Measurements from ENCODE around the gene IQCK.

DNA sequence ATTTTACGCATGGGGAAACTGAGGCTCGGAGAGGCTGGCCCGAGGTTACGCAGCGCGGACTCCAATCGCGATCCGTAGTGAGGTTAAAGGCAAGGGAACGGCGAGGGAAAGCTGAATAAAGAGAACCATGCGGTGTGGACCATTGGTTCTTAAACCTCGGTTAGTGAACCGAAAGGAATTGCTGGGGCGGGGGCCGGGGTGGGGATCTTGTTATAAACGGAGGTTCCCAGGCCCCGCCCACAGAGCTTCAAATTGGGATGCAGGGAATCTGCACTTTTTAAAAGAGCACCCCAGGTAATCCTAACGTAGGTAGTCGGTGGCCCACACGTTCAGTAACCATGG, 524 bp downstream of the IQCK start:
- TF ChIP-seq, protein P1, sequence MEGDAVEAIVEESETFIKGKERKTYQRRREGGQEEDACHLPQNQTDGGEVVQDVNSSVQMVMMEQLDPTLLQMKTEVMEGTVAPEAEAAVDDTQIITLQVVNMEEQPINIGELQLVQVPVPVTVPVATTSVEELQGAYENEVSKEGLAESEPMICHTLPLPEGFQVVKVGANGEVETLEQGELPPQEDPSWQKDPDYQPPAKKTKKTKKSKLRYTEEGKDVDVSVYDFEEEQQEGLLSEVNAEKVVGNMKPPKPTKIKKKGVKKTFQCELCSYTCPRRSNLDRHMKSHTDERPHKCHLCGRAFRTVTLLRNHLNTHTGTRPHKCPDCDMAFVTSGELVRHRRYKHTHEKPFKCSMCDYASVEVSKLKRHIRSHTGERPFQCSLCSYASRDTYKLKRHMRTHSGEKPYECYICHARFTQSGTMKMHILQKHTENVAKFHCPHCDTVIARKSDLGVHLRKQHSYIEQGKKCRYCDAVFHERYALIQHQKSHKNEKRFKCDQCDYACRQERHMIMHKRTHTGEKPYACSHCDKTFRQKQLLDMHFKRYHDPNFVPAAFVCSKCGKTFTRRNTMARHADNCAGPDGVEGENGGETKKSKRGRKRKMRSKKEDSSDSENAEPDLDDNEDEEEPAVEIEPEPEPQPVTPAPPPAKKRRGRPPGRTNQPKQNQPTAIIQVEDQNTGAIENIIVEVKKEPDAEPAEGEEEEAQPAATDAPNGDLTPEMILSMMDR (IDR thresholded peaks at IDR 0.05): no peak
- TF ChIP-seq POLR2A (IDR thresholded peaks at IDR 0.05): no peak

Measured in testis (tissue), 2 donors.